HG03039 (cell line): Measurements from ENCODE around the gene DLG2.

ENCODE experiments used
- ATAC-seq: cut with Tn5 transposase; IDR thresholded peaks from one replicate; pipeline ENCODE4 v1.9.1; 2021; ENCODE audit warnings: mild to moderate bottlenecking, moderate library complexity; ENCODE audit not compliant: unreplicated experiment

The DLG2 gene

GRCh38 chr11:83923961-83924360 lies 1703.2 kb downstream of the DLG2 start:
- no peak for ATAC-seq

- ATAC-seq = no peak
These were observed 1704.2 kb downstream of the DLG2 start for GRCh38 chr11:83922953-83923352.

GRCh38 chr11:83922318-83922717 lies 1704.8 kb downstream of the DLG2 start:
- no peak for ATAC-seq

GRCh38 chr11:83921447-83922192 lies 1705.5 kb downstream of the DLG2 start:
- ATAC-seq = no peak

- no peak for ATAC-seq
These were observed 1708.7 kb downstream of the DLG2 start for GRCh38 chr11:83918476-83918875.

- no peak for ATAC-seq
These were observed 1712.1 kb downstream of the DLG2 start for GRCh38 chr11:83914995-83915394.

- no peak for ATAC-seq
These were observed 1717.3 kb downstream of the DLG2 start for GRCh38 chr11:83909579-83910534.

GRCh38 chr11:83908298-83908856 lies 1718.8 kb downstream of the DLG2 start:
- ATAC-seq = no peak

GRCh38 chr11:83895516-83895915 lies 1731.6 kb downstream of the DLG2 start:
- ATAC-seq = no peak

- no peak for ATAC-seq
These were observed 1745.7 kb downstream of the DLG2 start for GRCh38 chr11:83881428-83881827.

- ATAC-seq = no peak
These were observed 1756.1 kb downstream of the DLG2 start for GRCh38 chr11:83871054-83871453.

GRCh38 chr11:83866655-83867054 lies 1760.5 kb downstream of the DLG2 start:
- ATAC-seq = no peak

- no peak for ATAC-seq
These were observed 1761.3 kb downstream of the DLG2 start for GRCh38 chr11:83865636-83866461.

- ATAC-seq = no peak
These were observed 1762.6 kb downstream of the DLG2 start for GRCh38 chr11:83864412-83865057.

- ATAC-seq = no peak
These were observed 1763.9 kb downstream of the DLG2 start for GRCh38 chr11:83863272-83863671.

- no peak for ATAC-seq
These were observed 1764.5 kb downstream of the DLG2 start for GRCh38 chr11:83862691-83863090.

- no peak for ATAC-seq
These were observed 1765.1 kb downstream of the DLG2 start for GRCh38 chr11:83862033-83862432.

GRCh38 chr11:83858694-83859093 lies 1768.5 kb downstream of the DLG2 start:
- ATAC-seq = no peak

GRCh38 chr11:83855237-83855636 lies 1771.9 kb downstream of the DLG2 start:
- no peak for ATAC-seq

GRCh38 chr11:83852775-83853442 lies 1774.2 kb downstream of the DLG2 start:
- ATAC-seq = no peak
